Measurements from ENCODE around the gene DPEP1.
"Not testable (repeated sequence)": the region's sequence is repeated elsewhere in the genome, so short reads cannot be mapped to it uniquely, and the experiment has no call there.

DPEP1 gene

GRCh38 chr16:89613231-89613953 lies at the start of gene DPEP1:
Gene DPEP1, plus strand, starts transcription at chr16:89613642. Its CDS starts 16,769 bp downstream, at chr16:89630411.
- DNase-seq, result no peak

- peak; percentile 31 to 34 for DNase-seq
Observed at GRCh38 chr16:89564476-89565255, 48.8 kb upstream of the DPEP1 start.

- no peak for DNase-seq
Observed at GRCh38 chr16:89565256-89565505, 48.3 kb upstream of the DPEP1 start.

- DNase-seq, result peak; percentile 66 to 69
Observed at GRCh38 chr16:89565506-89566372, 47.7 kb upstream of the DPEP1 start.

- DNase-seq, result no peak
Observed at GRCh38 chr16:89567656-89568594, 45.5 kb upstream of the DPEP1 start.

GRCh38 chr16:89569506-89570341 lies 43.7 kb upstream of the DPEP1 start:
- DNase-seq, result no peak

- DNase-seq, result no peak
Observed at GRCh38 chr16:89570342-89570923, 43.0 kb upstream of the DPEP1 start.

GRCh38 chr16:89570983-89571598 lies 42.4 kb upstream of the DPEP1 start:
- DNase-seq, result not testable (repeated sequence)

GRCh38 chr16:89571636-89572035 lies 41.8 kb upstream of the DPEP1 start:
- DNase-seq, result no peak

GRCh38 chr16:89572073-89572484 lies 41.4 kb upstream of the DPEP1 start:
- DNase-seq, result no peak

- DNase-seq, result no peak
Observed at GRCh38 chr16:89572485-89573205, 40.8 kb upstream of the DPEP1 start.

- no peak for DNase-seq
Observed at GRCh38 chr16:89573826-89574680, 39.4 kb upstream of the DPEP1 start.

GRCh38 chr16:89574681-89575246 lies 38.7 kb upstream of the DPEP1 start:
- peak; percentile 66 to 71 for DNase-seq

GRCh38 chr16:89575247-89576152 lies 37.9 kb upstream of the DPEP1 start, which contains the start of gene CPNE7:
Gene CPNE7, plus strand, starts transcription at chr16:89575758. Its CDS starts 140 bp downstream, at chr16:89575898.
- no peak for DNase-seq

- no peak for DNase-seq
Observed at GRCh38 chr16:89576153-89577054, 37.0 kb upstream of the DPEP1 start.
